ENCODE results near the gene ABCD2. TPM values are rescaled to one million over a fixed set of nuclear protein-coding genes. Genes with fewer than 3 reads are reported as not detected.

The ABCD2 gene
- total RNA-seq, 1 donor from 2014 or later, result 5.8 TPM

DNA sequence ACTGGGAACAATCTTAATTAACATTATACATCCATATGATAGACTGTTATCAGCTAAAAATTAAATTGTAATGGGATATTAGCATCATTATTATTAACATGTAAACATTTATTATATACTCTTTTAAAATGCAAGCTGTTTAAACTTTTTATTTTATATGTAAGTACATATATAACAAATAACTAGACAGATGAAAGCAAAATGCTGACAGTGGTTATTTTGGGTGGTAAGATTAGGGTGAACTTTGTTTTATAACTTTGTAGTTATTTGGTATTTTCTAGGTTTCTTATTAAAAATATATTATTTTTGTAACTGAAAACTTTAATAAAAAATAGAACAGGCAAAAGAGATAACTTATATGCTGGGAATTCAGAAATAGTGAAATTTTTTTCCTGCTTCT, 114.0 kb downstream of the ABCD2 start:
- intact Hi-C loops (cut with micrococcal nuclease), result no loop called here
- Mint-ChIP-seq H3K27me3 (ENCODE audit: low read depth) (no peaks in the 10 kb centered on the region), H3K36me3 (ENCODE audit: low read depth) (peaks cover under 1% of the 10 kb centered on the region), H3K27ac (no peak overlapping the region), H3K4me3 (ENCODE audit: low read depth) (no peak overlapping the region), H3K4me1 (ENCODE audit: low read depth) (no peaks in the 10 kb centered on the region), H3K9me3 (no peaks in the 10 kb centered on the region)
- no peak for DNase-seq (ENCODE audit: low spot score)

DNA sequence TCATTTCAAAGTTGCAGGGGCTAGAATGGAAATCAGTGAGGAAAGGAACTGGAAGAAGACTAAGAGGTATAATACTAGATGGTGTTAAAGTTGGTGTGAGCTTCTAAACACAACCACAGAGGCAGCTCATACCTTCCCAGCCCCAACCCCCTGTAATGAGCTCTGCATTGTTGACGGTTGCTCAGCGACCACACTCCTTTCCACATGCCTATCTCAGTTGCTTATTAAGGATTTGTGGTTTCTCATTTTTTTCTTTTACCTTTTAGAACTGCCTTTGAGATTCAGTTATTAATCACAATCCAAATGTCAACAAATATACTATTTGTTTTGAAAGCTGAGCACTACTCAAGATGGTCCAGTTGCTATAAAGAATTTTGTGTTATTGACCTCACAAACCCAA, 114.6 kb downstream of the ABCD2 start:
- intact Hi-C loops (cut with micrococcal nuclease), result no loop called here
- H3K4me1 Mint-ChIP-seq (ENCODE audit: low read depth), result no peaks in the 10 kb centered on the region
- no peaks in the 10 kb centered on the region for H3K36me3 Mint-ChIP-seq (ENCODE audit: low read depth)
- H3K27me3 Mint-ChIP-seq (ENCODE audit: low read depth), result no peaks in the 10 kb centered on the region
- DNase-seq (ENCODE audit: low spot score), result no peak
- H3K4me3 Mint-ChIP-seq (ENCODE audit: low read depth), result no peak overlapping the region
- H3K27ac Mint-ChIP-seq, result no peak overlapping the region
- H3K9me3 Mint-ChIP-seq, result no peaks in the 10 kb centered on the region

DNA sequence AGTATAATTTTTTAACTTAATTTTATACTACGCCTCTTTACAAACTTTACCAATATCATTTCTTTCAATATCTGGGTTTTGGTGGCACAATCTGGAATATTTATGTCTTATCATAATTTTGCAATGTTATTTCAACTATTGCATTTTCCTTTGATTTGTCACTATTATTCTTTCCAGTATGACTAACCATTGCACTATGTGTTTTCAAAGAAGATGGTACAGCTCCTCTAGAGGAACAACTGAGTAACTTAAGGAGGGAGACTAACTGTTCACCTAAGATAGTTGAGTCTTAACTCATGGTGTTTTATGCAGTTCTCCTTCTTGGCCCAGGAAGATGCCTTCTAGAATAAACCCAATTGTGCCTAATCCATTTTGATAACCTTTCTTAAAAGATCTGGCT, 116.2 kb downstream of the ABCD2 start:
- Mint-ChIP-seq H3K4me1 (ENCODE audit: low read depth) (no peaks in the 10 kb centered on the region), H3K9me3 (no peaks in the 10 kb centered on the region), H3K27ac (no peak overlapping the region), H3K36me3 (ENCODE audit: low read depth) (no peaks in the 10 kb centered on the region), H3K4me3 (ENCODE audit: low read depth) (no peak overlapping the region), H3K27me3 (ENCODE audit: low read depth) (no peaks in the 10 kb centered on the region)
- intact Hi-C loops (cut with micrococcal nuclease), result no loop called here
- no peak for DNase-seq (ENCODE audit: low spot score)

DNA sequence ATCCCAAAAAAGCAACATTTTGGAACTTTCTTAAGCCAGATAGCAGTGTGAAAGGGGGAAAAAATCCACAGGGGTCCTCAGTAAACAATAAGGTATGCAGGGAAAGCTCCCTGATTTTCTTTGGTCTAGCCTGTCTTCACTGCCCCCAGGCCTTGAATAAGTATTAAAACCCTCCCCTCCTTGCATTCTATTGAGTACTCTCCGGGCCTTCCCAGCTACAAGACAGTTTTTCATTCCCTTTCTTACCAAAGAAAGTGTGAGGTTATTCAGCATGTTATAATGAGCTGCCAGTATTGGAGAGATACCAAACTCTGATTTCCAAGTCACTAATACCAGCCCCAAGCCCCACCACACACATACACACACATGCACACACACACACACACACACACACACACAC, 116.9 kb downstream of the ABCD2 start:
- no peaks in the 10 kb centered on the region for H3K36me3 Mint-ChIP-seq (ENCODE audit: low read depth)
- no peak for DNase-seq (ENCODE audit: low spot score)
- H3K9me3 Mint-ChIP-seq, result no peaks in the 10 kb centered on the region
- intact Hi-C loops (cut with micrococcal nuclease), result no loop called here
- no peak overlapping the region for H3K4me3 Mint-ChIP-seq (ENCODE audit: low read depth)
- H3K27me3 Mint-ChIP-seq (ENCODE audit: low read depth), result no peaks in the 10 kb centered on the region
- no peak overlapping the region for H3K27ac Mint-ChIP-seq
- H3K4me1 Mint-ChIP-seq (ENCODE audit: low read depth), result no peaks in the 10 kb centered on the region

Other genes with a start within 250 kb of the ABCD2 start
- 35.0 and 35.6 TPM in 2 replicates for gene KIF21A, start 176.7 kb downstream of the ABCD2 start, total RNA-seq